HG03060 (cell line): ENCODE results near the gene IL16.
A peak's percentile ranks its signal among the peaks of the same experiment; 100 is the strongest.

Experiments
- ATAC-seq: cut with Tn5 transposase; IDR thresholded peaks from one replicate; pipeline ENCODE4 v1.9.1; 2021; ENCODE audit warnings: low read depth, moderate number of reproducible peaks; ENCODE audit not compliant: unreplicated experiment

The IL16 gene

GRCh38 chr15:81271761-81272644, 75.3 kb downstream of the IL16 start:
- no peak for ATAC-seq

GRCh38 chr15:81273200-81273599, 76.5 kb downstream of the IL16 start:
- ATAC-seq, result no peak

- no peak for ATAC-seq
These were observed 77.2 kb downstream of the IL16 start for GRCh38 chr15:81273855-81274254.

GRCh38 chr15:81274255-81274654, 77.6 kb downstream of the IL16 start:
- ATAC-seq, result no peak

GRCh38 chr15:81274931-81275707, 78.4 kb downstream of the IL16 start:
- peak; percentile 78 for ATAC-seq

GRCh38 chr15:81275711-81276392, 79.2 kb downstream of the IL16 start:
- ATAC-seq, result no peak

- no peak for ATAC-seq
These were observed 80.3 kb downstream of the IL16 start for GRCh38 chr15:81276967-81277366.

GRCh38 chr15:81277851-81278250, 81.2 kb downstream of the IL16 start:
- no peak for ATAC-seq

- no peak for ATAC-seq
These were observed 81.8 kb downstream of the IL16 start for GRCh38 chr15:81278306-81279029.

GRCh38 chr15:81279621-81280485, 83.2 kb downstream of the IL16 start:
- no peak for ATAC-seq

GRCh38 chr15:81280696-81281455, 84.2 kb downstream of the IL16 start:
- ATAC-seq, result no peak

GRCh38 chr15:81281456-81281735, 84.7 kb downstream of the IL16 start:
- ATAC-seq, result no peak

GRCh38 chr15:81281766-81282605, 85.3 kb downstream of the IL16 start:
- ATAC-seq, result no peak

- no peak for ATAC-seq
These were observed 85.9 kb downstream of the IL16 start for GRCh38 chr15:81282606-81282895.

- no peak for ATAC-seq
These were observed 86.2 kb downstream of the IL16 start for GRCh38 chr15:81282911-81283310.

GRCh38 chr15:81284256-81285031, 87.8 kb downstream of the IL16 start:
- no peak for ATAC-seq

GRCh38 chr15:81285461-81285860, 88.8 kb downstream of the IL16 start:
- ATAC-seq, result no peak
